ENCODE data around the gene SNRPA. TPM values are rescaled to one million over a fixed set of nuclear protein-coding genes. Genes with fewer than 3 reads are reported as not detected.

SNRPA gene
- total and polyA plus RNA-seq, 2 of the 8 experiments (the other 6 are each of a cell fraction or from before 2014, with no cell fraction given): 201 to 202 TPM

DNA sequence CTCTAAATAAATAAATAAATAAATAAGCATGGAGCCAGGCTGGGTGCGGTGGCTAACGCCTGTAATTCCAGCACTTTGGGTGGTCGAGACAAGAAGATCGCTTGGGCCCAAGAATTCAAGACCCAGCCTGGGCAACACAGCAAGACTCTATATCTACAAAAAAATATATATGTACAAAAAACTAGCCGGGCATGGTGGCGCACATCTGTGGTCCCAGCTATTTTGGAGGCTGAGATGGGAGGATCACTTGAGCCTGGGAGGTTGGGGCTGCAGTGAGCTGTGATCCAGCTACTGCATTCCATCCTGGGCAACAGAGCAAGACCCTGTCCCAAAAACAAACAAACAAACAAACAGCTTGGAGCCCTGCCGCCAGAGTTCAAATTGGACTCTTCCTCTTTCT is 3.5 kb upstream of the SNRPA start:
- DNase-seq (ENCODE audit: low read depth in 1 of 2, low spot score in 2 of 2) (no peak), FAIRE-seq (no peak)
- H3K56ac ChIP-seq (replicated peaks; ENCODE audit: insufficient read length, low read depth, low read length): no peak overlapping the region
- POLR2A ChIA-PET (ENCODE audit: partially characterized antibody): interaction anchor here (1.5 to 15.7 kb wide), 5 partner anchors 6 to 54 kb away, joined by 3 to 399 read pairs (median 120); partner anchors contain the start of genes ACTMAP, COQ8B, EGLN2 and ITPKC
- no peak overlapping the region for H3K4ac ChIP-seq (replicated peaks; ENCODE audit: insufficient read length, low read depth, low read length)
- H2BK120ac ChIP-seq (replicated peaks; ENCODE audit: low read depth, low read length): no peak overlapping the region
- WGBS, 2 experiments (ENCODE audit: extremely low coverage in 1 of 2, insufficient coverage in 1 of 2, insufficient read length in 1 of 2, insufficient replicate concordance in 2 of 2, low coverage in 1 of 2, low lambda C conversion rate in 2 of 2, missing lambda C conversion rate in 1 of 2): 93% methylated on average over 7 of the region's 7 CpGs; no CpG with 5 or more reads in 1 of the 2 experiments
- H3K9ac ChIP-seq (replicated peaks in 1 of 4; ENCODE audit: extremely low read depth in 1 of 4, low read depth in 3 of 4, low read length in 3 of 4): no peak overlapping the region
- H4K91ac ChIP-seq (replicated peaks; ENCODE audit: insufficient read length, low read length): no peak overlapping the region
- no peak overlapping the region for H2AK5ac ChIP-seq (ENCODE audit: low read depth, low read length)
- H3K27ac ChIP-seq (ENCODE audit: low read depth, low read length): no peak overlapping the region
- H2BK15ac ChIP-seq (ENCODE audit: low read length): no peak overlapping the region
- H3K9me3 ChIP-seq (ENCODE audit: insufficient read depth in 2 of 2, low read depth in 1 of 2, low read length in 1 of 2): no peaks in the 10 kb centered on the region
- peaks cover 0 to 20% (median 5%) of the 10 kb centered on the region in 4 experiments; a peak in 4 of 7 replicates for H3K4me1 ChIP-seq (replicated peaks in 1 of 4; ENCODE audit: control insufficient read depth in 3 of 4, insufficient read depth in 4 of 4, low read length in 3 of 4)
- no peaks in the 10 kb centered on the region for H4K20me1 ChIP-seq (replicated peaks in 1 of 2; ENCODE audit: control insufficient read depth in 1 of 2, insufficient read depth in 2 of 2, low read length in 2 of 2)
- H3K18ac ChIP-seq (ENCODE audit: extremely low read depth, low read length): no peak overlapping the region
- H3K4me2 ChIP-seq (ENCODE audit: insufficient read depth in 1 of 2, low read depth in 2 of 2, low read length in 2 of 2): no peak overlapping the region
- H3K27me3 ChIP-seq (replicated peaks in 1 of 4; ENCODE audit: control insufficient read depth in 3 of 4, extremely low read depth in 1 of 4, insufficient read depth in 3 of 4, low read length in 3 of 4): no peaks in the 10 kb centered on the region
- H3K23me2 ChIP-seq (ENCODE audit: low read depth, low read length): peaks cover 9% of the 10 kb centered on the region
- no peak overlapping the region for H3K4me3 ChIP-seq (ENCODE audit: extremely low read depth in 1 of 4, insufficient read depth in 2 of 4, low read depth in 3 of 4, low read length in 4 of 4)
- peaks cover 0 to 8% (median 0%) of the 10 kb centered on the region in 4 experiments; a peak in 2 of 8 replicates for H3K36me3 ChIP-seq (ENCODE audit: control insufficient read depth in 2 of 4, insufficient read depth in 4 of 4, low read length in 3 of 4)
- peaks cover 14 to 35% of the 10 kb centered on the region in 2 experiments for H3K79me2 ChIP-seq (ENCODE audit: control insufficient read depth in 1 of 2, insufficient read depth in 2 of 2, low read length in 2 of 2)
- TF ChIP-seq, protein P1, sequence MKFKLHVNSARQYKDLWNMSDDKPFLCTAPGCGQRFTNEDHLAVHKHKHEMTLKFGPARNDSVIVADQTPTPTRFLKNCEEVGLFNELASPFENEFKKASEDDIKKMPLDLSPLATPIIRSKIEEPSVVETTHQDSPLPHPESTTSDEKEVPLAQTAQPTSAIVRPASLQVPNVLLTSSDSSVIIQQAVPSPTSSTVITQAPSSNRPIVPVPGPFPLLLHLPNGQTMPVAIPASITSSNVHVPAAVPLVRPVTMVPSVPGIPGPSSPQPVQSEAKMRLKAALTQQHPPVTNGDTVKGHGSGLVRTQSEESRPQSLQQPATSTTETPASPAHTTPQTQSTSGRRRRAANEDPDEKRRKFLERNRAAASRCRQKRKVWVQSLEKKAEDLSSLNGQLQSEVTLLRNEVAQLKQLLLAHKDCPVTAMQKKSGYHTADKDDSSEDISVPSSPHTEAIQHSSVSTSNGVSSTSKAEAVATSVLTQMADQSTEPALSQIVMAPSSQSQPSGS (IDR thresholded peaks at IDR 0.05; ENCODE audit: low read length): no peak
- TF ChIP-seq SAP30 (IDR thresholded peaks at IDR 0.05; ENCODE audit: insufficient read depth, insufficient replicate concordance, low read length) (no peak), EZH2 (IDR thresholded peaks at IDR 0.05; ENCODE audit: low read depth, low read length, severe bottlenecking) (no peak), SRF (IDR thresholded peaks at IDR 0.05; ENCODE audit: low read depth, low read length) (no peak), POLR2AphosphoS5 (IDR thresholded peaks at IDR 0.05; ENCODE audit: low read depth, low read length) (no peak)
- TF ChIP-seq, protein P2, sequence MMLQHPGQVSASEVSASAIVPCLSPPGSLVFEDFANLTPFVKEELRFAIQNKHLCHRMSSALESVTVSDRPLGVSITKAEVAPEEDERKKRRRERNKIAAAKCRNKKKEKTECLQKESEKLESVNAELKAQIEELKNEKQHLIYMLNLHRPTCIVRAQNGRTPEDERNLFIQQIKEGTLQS (IDR thresholded peaks at IDR 0.05; ENCODE audit: insufficient read depth, low read depth, low read length): no peak
- no peaks in the 10 kb centered on the region; the same call in 1 of the 2 replicates for H3K79me1 ChIP-seq (ENCODE audit: low read depth, low read length)
- H4K8ac ChIP-seq (ENCODE audit: extremely low read depth, insufficient read depth, low read length): no peak overlapping the region
- no peak overlapping the region for H4K5ac ChIP-seq (ENCODE audit: insufficient read length, low read depth, low read length)
- H2BK20ac ChIP-seq (ENCODE audit: low read length): no peak overlapping the region
- H3K23ac ChIP-seq (ENCODE audit: insufficient read length): no peak overlapping the region
- H2BK12ac ChIP-seq (ENCODE audit: low read depth, low read length): no peak overlapping the region
- H2BK5ac ChIP-seq (ENCODE audit: low read depth, low read length): no peak overlapping the region
- no peak overlapping the region for H3K14ac ChIP-seq (ENCODE audit: insufficient read length)
- H2AFZ ChIP-seq (ENCODE audit: low read length): no peak overlapping the region
- CTCF ChIA-PET (ENCODE audit: partially characterized antibody): interaction anchor here (0.6 to 1.1 kb wide), 3 partner anchors 10 to 84 kb away, joined by 3 to 5 read pairs (median 3); no protein-coding TSS in a partner anchor

All from H1 (cell line).